Upper lobe of right lung (tissue), 1 donor: ENCODE measurements around the gene ASAP2. TPM values are rescaled to one million over a fixed set of nuclear protein-coding genes. Genes with fewer than 3 reads are reported as not detected.

Source experiments
- ATAC-seq: fragments of 200-7000 bp; cut with Tn5 transposase; one replicate; pipeline ENCODE4 v1.9.1; 2020; ENCODE audit warnings: mild to moderate bottlenecking, moderate library complexity
- DNase-seq: peaks from one replicate; pipeline ENCODE4 v3.0.0-alpha.2; 2020
- H3K27ac ChIP-seq: fragments of 200-600 bp; one replicate; pipeline ENCODE4 v1.8.0; 2022
- H3K27me3 ChIP-seq: fragments of 200-600 bp; one replicate; pipeline ENCODE4 v1.8.0; 2022; ENCODE audit warnings: mild to moderate bottlenecking
- H3K36me3 ChIP-seq: fragments of 200-600 bp; one replicate; pipeline ENCODE4 v1.8.0; 2022
- H3K4me1 ChIP-seq: fragments of 200-600 bp; one replicate; pipeline ENCODE4 v1.8.0; 2022
- H3K4me3 ChIP-seq: fragments of 200-600 bp; one replicate; pipeline ENCODE4 v1.8.0; 2022; ENCODE audit warnings: mild to moderate bottlenecking
- H3K9me3 ChIP-seq: fragments of 200-600 bp; one replicate; pipeline ENCODE4 v1.8.0; 2022
- intact Hi-C: fragments of 100-400 bp; cut with DNase I; formaldehyde crosslinking; loops from one replicate; pipeline ENCODE4 v1.11.0; 2022
- total RNA-seq: library from RNA; stranded (reverse); fragmentation: NEBNext Ultra II Directional; extraction: Animal tissue kit (Norgen Biotek cat#: 25700); gene quantifications from one replicate; pipeline ENCODE4 v1.2.1, GENCODE V29; 2021
- TF ChIP-seq, protein P1 (sequence below): fragments of 200-600 bp; IDR thresholded peaks from one replicate; pipeline ENCODE4 v1.8.0; 2022; ENCODE audit warnings: antibody characterized with exemption
- donor health status: DM: no; HTN: yes; CAD: no; lungs with severe emphysema.

ASAP2 gene
- total RNA-seq, 1 donor from 2014 or later = 30.9 TPM

DNA sequence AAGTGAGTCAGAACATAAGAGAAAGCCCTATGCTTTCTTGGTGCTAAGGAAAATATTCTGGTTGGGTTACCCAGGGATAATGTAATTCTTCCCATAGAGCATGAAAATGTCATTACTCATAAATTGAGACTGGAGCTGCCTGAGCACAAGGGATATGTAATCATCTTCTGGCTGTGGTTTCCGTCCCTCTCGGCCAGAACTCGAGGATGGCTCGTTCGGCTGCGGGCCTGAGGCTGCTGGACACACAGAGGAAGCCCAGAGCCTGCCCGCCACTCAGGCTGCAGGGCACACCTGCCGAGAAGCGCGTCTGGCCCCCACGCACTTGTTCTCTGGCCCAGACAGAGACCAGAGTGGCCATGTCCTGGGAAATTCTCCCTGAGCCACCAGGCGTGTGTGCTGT lies 104.9 kb downstream of the ASAP2 start:
- intact Hi-C loops = no loop called here
- peak overlapping the region; percentile 38 for H3K27ac ChIP-seq
- DNase-seq = no peak

DNA sequence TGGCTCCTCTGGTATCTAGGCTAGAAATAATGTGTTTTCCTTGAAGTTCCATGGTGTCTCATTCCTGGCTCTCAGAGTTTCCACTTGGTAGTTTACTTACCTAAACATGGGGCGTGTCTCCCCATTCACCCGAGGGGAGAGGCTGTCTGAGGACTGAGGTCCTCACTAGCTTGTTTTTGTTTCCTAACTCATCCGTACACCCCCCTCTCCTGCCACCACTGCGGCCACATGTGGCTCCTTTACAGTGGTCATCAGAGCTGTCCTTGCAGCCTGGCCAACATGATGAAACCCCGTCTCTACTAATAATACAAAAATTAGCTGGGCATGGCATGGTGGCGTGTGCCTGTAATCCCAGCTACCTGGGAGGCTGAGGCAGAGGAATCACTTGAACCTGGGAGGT lies 106.0 kb downstream of the ASAP2 start:
- Histone ChIP-seq H3K4me3 (no peak overlapping the region), H3K4me1 (peaks cover 15% of the 10 kb centered on the region), H3K36me3 (no peaks in the 10 kb centered on the region), H3K27ac (no peak overlapping the region), H3K27me3 (no peaks in the 10 kb centered on the region), H3K9me3 (no peaks in the 10 kb centered on the region)
- intact Hi-C loops = no loop called here
- no peak for ATAC-seq
- TF ChIP-seq, protein P1, sequence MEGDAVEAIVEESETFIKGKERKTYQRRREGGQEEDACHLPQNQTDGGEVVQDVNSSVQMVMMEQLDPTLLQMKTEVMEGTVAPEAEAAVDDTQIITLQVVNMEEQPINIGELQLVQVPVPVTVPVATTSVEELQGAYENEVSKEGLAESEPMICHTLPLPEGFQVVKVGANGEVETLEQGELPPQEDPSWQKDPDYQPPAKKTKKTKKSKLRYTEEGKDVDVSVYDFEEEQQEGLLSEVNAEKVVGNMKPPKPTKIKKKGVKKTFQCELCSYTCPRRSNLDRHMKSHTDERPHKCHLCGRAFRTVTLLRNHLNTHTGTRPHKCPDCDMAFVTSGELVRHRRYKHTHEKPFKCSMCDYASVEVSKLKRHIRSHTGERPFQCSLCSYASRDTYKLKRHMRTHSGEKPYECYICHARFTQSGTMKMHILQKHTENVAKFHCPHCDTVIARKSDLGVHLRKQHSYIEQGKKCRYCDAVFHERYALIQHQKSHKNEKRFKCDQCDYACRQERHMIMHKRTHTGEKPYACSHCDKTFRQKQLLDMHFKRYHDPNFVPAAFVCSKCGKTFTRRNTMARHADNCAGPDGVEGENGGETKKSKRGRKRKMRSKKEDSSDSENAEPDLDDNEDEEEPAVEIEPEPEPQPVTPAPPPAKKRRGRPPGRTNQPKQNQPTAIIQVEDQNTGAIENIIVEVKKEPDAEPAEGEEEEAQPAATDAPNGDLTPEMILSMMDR = no peak
- no peak for DNase-seq

More for the DNA sequence above, 104.9 kb downstream of the ASAP2 start:
- TF ChIP-seq, protein P1 = no peak
- peak; percentile 27 for ATAC-seq
- no peaks in the 10 kb centered on the region for H3K36me3 ChIP-seq
- no peak overlapping the region for H3K4me3 ChIP-seq
- H3K27me3 ChIP-seq = no peaks in the 10 kb centered on the region
- peaks cover 15% of the 10 kb centered on the region for H3K4me1 ChIP-seq
- H3K9me3 ChIP-seq = no peaks in the 10 kb centered on the region

GRCh38 chr2:9313443-9313842 lies 106.8 kb downstream of the ASAP2 start:
- H3K4me3 ChIP-seq = no peak overlapping the region
- ATAC-seq = no peak
- intact Hi-C loops = no loop called here
- no peaks in the 10 kb centered on the region for H3K9me3 ChIP-seq
- H3K27me3 ChIP-seq = no peaks in the 10 kb centered on the region
- peaks cover 15% of the 10 kb centered on the region for H3K4me1 ChIP-seq
- no peaks in the 10 kb centered on the region for H3K36me3 ChIP-seq
- no peak overlapping the region for H3K27ac ChIP-seq
- TF ChIP-seq, protein P1 = no peak
- no peak for DNase-seq

DNA sequence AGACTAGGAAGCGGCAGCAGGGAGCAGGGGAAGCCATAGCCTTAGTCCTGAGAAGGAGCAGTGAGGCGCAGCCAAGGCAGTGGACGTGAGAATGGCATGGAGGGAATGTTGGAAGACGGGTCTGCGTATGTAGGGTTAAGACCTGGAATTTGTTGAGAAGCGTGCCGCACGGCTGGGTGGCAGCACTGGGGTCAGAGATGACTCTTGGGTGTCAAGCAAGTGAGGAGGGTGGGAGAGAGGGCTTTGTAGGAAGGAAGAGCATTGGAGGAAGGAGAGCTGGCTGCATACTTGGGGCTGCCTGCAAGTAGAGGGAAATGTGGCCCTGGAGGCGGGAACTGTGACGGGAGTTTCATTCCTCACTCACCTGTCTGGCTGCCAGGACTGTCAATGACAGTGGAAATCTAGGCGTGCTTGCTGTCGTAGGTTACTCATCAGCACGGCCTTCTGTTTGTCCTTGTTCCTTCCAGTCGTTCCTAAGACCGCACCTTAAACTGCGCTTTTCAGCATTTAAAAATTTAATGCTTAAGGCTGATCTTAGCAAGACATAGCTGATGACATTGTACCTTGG lies 108.8 kb downstream of the ASAP2 start:
- Histone ChIP-seq H3K4me1 (peaks cover 9% of the 10 kb centered on the region), H3K36me3 (no peaks in the 10 kb centered on the region), H3K4me3 (no peak overlapping the region), H3K27me3 (no peaks in the 10 kb centered on the region), H3K9me3 (no peaks in the 10 kb centered on the region), H3K27ac (no peak overlapping the region)
- TF ChIP-seq, protein P1 = no peak
- DNase-seq (no peak), ATAC-seq (no peak)
- intact Hi-C loops = no loop called here

- intact Hi-C loops = no loop called here
- Histone ChIP-seq H3K27me3 (no peaks in the 10 kb centered on the region), H3K27ac (no peak overlapping the region), H3K4me1 (no peaks in the 10 kb centered on the region), H3K9me3 (no peaks in the 10 kb centered on the region), H3K4me3 (no peak overlapping the region), H3K36me3 (no peaks in the 10 kb centered on the region)
- ATAC-seq (no peak), DNase-seq (no peak)
- TF ChIP-seq, protein P1 = no peak
These were observed 110.9 kb downstream of the ASAP2 start for GRCh38 chr2:9317559-9317958.
